HCT116 (cell line): ENCODE measurements around the gene SMYD3.

Experiments used
- CEBPB ChIP-seq: IDR thresholded peaks from 2 replicates; pipeline ENCODE4 v1.6.1; 2012; ENCODE audit warnings: low read depth
- EGR1 ChIP-seq: IDR thresholded peaks from 2 replicates; pipeline ENCODE4 v1.6.1; 2012; ENCODE audit warnings: low read depth
- EZH2 ChIP-seq: fragments of 200-600 bp; sonication (generic); IDR thresholded peaks from 2 replicates; pipeline ENCODE4 v1.6.1; 2017; ENCODE audit warnings: antibody characterized with exemption, mixed run types
- POLR2A ChIP-seq: IDR thresholded peaks from 2 replicates; pipeline ENCODE4 v1.7.0; 2011; ENCODE audit warnings: borderline replicate concordance; ENCODE audit not compliant: insufficient read depth, insufficient read length; ENCODE audit errors: extremely low read depth
- POLR2AphosphoS5 ChIP-seq: IDR thresholded peaks from 2 replicates; pipeline ENCODE4 v1.6.1; 2011; ENCODE audit warnings: mild to moderate bottlenecking, low read depth, low read length, moderate library complexity
- RAD21 ChIP-seq: IDR thresholded peaks from 2 replicates; pipeline ENCODE4 v1.6.1; 2012; ENCODE audit warnings: low read depth, mild to moderate bottlenecking
- SP1 ChIP-seq: IDR thresholded peaks from 2 replicates; pipeline ENCODE4 v1.6.1; 2012; ENCODE audit warnings: low read depth
- YY1 ChIP-seq: IDR thresholded peaks from 2 replicates; pipeline ENCODE4 v1.6.1; 2011; ENCODE audit warnings: low read length, low read depth, moderate library complexity, mild to moderate bottlenecking; ENCODE audit not compliant: insufficient replicate concordance; ENCODE audit errors: extremely low read depth
- TF ChIP-seq, protein P1 (sequence below), 3 experiments: fragments of 200-600 bp in 1 of 3; sonication (generic) in 1 of 3; IDR thresholded peaks in 2 of 3; conservative IDR thresholded peaks in 1 of 3; 2 replicates each; pipeline ENCODE4 v1.5.1; 2012 to 2017; ENCODE audit warnings: low read depth in 2 of 3, low read length in 2 of 3, antibody characterized with exemption in 1 of 3, borderline replicate concordance in 1 of 3, control low read depth in 1 of 3, mild to moderate bottlenecking in 1 of 3, mixed read lengths in 1 of 3, mixed run types in 1 of 3, moderate library complexity in 1 of 3; ENCODE audit not compliant: insufficient read depth in 1 of 3

DNA sequence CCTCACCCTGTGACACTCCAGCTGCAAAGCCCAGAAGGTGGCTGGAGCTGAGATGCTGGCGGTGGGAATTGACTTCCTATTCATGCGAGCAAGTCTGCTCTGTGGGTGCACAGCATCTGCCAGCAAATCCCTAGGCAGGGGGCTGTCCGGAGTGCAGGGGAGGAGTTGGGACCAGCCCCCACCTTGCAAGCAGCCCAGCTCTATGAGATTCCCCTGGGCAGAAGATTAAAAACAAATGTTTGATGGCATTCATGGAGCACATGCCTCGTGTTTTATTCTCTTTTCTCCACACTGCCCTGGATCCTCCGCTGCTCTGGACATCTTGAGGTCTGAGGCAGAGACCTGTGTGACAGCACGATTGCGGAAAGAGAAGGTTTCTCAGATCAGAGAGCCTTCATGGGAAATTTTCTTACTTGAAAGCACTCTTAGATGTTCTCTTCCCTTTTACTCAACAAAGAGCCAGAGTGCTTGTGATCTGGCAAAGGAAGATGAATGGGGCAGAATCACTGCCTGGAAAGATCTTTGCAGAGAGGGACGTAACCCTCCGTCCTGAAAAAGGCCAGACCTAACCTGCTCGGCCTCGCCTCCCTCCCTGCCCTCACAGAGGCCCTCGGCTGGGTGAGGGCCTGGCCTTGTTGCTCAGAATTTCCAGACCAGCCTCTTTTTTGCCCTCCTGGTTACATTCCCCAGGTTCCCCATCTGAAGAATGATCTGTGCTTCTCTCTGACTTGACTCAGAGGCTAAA is 755.2 kb downstream of the SMYD3 start:
- TF ChIP-seq, protein P1, sequence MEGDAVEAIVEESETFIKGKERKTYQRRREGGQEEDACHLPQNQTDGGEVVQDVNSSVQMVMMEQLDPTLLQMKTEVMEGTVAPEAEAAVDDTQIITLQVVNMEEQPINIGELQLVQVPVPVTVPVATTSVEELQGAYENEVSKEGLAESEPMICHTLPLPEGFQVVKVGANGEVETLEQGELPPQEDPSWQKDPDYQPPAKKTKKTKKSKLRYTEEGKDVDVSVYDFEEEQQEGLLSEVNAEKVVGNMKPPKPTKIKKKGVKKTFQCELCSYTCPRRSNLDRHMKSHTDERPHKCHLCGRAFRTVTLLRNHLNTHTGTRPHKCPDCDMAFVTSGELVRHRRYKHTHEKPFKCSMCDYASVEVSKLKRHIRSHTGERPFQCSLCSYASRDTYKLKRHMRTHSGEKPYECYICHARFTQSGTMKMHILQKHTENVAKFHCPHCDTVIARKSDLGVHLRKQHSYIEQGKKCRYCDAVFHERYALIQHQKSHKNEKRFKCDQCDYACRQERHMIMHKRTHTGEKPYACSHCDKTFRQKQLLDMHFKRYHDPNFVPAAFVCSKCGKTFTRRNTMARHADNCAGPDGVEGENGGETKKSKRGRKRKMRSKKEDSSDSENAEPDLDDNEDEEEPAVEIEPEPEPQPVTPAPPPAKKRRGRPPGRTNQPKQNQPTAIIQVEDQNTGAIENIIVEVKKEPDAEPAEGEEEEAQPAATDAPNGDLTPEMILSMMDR (IDR thresholded peaks at IDR 0.05 in 2 of 3, conservative IDR thresholded peaks at IDR 0.05 in 1 of 3; ENCODE audit: borderline replicate concordance in 1 of 3, insufficient read depth in 1 of 3, low read depth in 2 of 3, low read length in 2 of 3): no peak
- TF ChIP-seq EGR1: no peak
- TF ChIP-seq EZH2: no peak
- no peak for TF ChIP-seq SP1
- no peak for TF ChIP-seq YY1
- TF ChIP-seq POLR2AphosphoS5: no peak
- no peak for TF ChIP-seq RAD21
- no peak for TF ChIP-seq CEBPB
- TF ChIP-seq POLR2A: no peak
